Natural killer cell (primary cell): ENCODE results near the gene SERTAD2. TPM values are rescaled to one million over a fixed set of nuclear protein-coding genes. Genes with fewer than 3 reads are reported as not detected.

Experiments used
- ATAC-seq, 3 donors: fragments of 150-1000 bp in 2 of 3; fragments of 200-7000 bp in 1 of 3; cut with Tn5 transposase; 1 replicate in 1 of 3; 2 replicates in 2 of 3; pipeline ENCODE4 v1.10.0; 2021; ENCODE audit warnings: mild to moderate bottlenecking in 2 of 3, moderate library complexity in 2 of 3
- DNase-seq, 2 donors: peaks; one replicate each; pipeline versions ENCODE4 v3.0.0 to v3.0.0-alpha.2; 2013 to 2021; ENCODE audit warnings: mixed read lengths in 1 of 2
- H3K27ac ChIP-seq: one replicate; pipeline ENCODE4 v1.5.1; 2013; ENCODE audit warnings: mild to moderate bottlenecking, low read length
- H3K27me3 ChIP-seq: one replicate; pipeline ENCODE4 v1.6.1; 2013; ENCODE audit warnings: low read length; ENCODE audit not compliant: control insufficient read depth, insufficient read depth
- H3K36me3 ChIP-seq: one replicate; pipeline ENCODE4 v1.6.1; 2013; ENCODE audit warnings: low read length; ENCODE audit not compliant: control insufficient read depth, insufficient read depth
- H3K4me1 ChIP-seq: one replicate; pipeline ENCODE4 v1.6.1; 2013; ENCODE audit warnings: low read length; ENCODE audit not compliant: control insufficient read depth, insufficient read depth
- H3K4me3 ChIP-seq: one replicate; pipeline ENCODE4 v1.5.1; 2013; ENCODE audit warnings: low read length
- H3K9me3 ChIP-seq: one replicate; pipeline ENCODE4 v1.6.1; 2013; ENCODE audit warnings: low read length; ENCODE audit not compliant: control insufficient read depth, insufficient read depth
- H3K27ac Mint-ChIP-seq, 2 donors: one replicate each; pipeline ENCODE4 v1.8.0; 2022; ENCODE audit warnings: mild to moderate bottlenecking in 2 of 2, mixed read lengths in 2 of 2, moderate library complexity in 1 of 2
- H3K27me3 Mint-ChIP-seq, 2 donors: one replicate each; pipeline ENCODE4 v1.8.0; 2022; ENCODE audit warnings: low read depth in 2 of 2, mixed read lengths in 2 of 2
- H3K36me3 Mint-ChIP-seq: one replicate; pipeline ENCODE4 v1.8.0; 2022; ENCODE audit warnings: mixed read lengths
- H3K4me1 Mint-ChIP-seq, 2 donors: one replicate each; pipeline ENCODE4 v1.8.0; 2022; ENCODE audit warnings: mixed read lengths in 2 of 2
- H3K4me3 Mint-ChIP-seq: one replicate; pipeline ENCODE4 v1.8.0; 2022; ENCODE audit warnings: mild to moderate bottlenecking, moderate library complexity, mixed read lengths
- H3K9me3 Mint-ChIP-seq, 2 donors: one replicate each; pipeline ENCODE4 v1.8.0; 2022; ENCODE audit warnings: mixed read lengths in 2 of 2
- CTCF ChIP-seq: fragments of 200-600 bp; IDR thresholded peaks from one replicate; pipeline ENCODE4 v1.8.0; 2022; ENCODE audit warnings: antibody characterized with exemption
- WGBS: methylation state at CpG from one replicate; pipeline ENCODE4 v1.1.7; 2013; ENCODE audit warnings: missing lambda C conversion rate; ENCODE audit not compliant: insufficient coverage; 5-methylcytosine and 5-hydroxymethylcytosine counted together
- intact Hi-C: fragments of 100-400 bp; cut with micrococcal nuclease; formaldehyde crosslinking; loops from one replicate; pipeline ENCODE4 v1.14.2; 2022
- total RNA-seq, 4 donors: library from RNA; stranded (reverse); fragments of 120-200 nt in 1 of 4; gene quantifications; one replicate each; pipeline versions ENCODE4 v1.2.3 to v1.2.4, GENCODE V29; 2013 to 2022

Gene SERTAD2
- total RNA-seq, 3 donors from 2014 or later (not counting 1 experiment from before 2014, with no cell fraction given), result 45.6 to 71.2 (median 55.8) TPM

GRCh38 chr2:64677530-64677929 is 23.8 kb upstream of the SERTAD2 start:
- intact Hi-C loops, result no loop called here
- no peaks in the 10 kb centered on the region for H3K9me3 Mint-ChIP-seq

DNA sequence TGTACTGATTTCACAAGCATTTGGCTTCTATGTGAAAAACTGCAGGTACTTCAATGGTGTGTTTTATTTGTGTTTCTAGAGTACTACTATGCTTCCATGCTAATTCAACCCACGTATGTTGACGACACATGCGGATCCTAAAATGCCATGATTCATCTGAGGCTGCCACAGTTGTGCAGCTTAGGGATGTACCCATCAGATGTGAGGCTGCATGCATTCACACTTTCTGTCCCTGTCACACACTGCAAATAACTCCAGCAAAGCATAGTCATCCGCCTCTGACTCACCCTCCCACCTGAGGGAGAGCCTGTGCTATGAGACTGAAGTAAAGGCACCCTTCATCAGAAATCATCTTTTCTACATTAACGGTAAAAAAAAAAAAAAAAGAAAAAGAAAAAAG is 22.1 kb upstream of the SERTAD2 start:
- Histone ChIP-seq H3K27me3 (no peaks in the 10 kb centered on the region), H3K4me1 (no peaks in the 10 kb centered on the region), H3K36me3 (no peaks in the 10 kb centered on the region), H3K4me3 (no peak overlapping the region), H3K9me3 (no peaks in the 10 kb centered on the region), H3K27ac (no peak overlapping the region)
- H3K27ac Mint-ChIP-seq, result no peak overlapping the region
- intact Hi-C loops, result no loop called here
- H3K4me1 Mint-ChIP-seq, result peaks cover 8 to 10% of the 10 kb centered on the region in 2 donors
- H3K9me3 Mint-ChIP-seq, result no peaks in the 10 kb centered on the region
- TF ChIP-seq CTCF, result no peak
- DNase-seq, result no peak
- ATAC-seq, result no peak
- H3K27me3 Mint-ChIP-seq, result no peaks in the 10 kb centered on the region
- H3K4me3 Mint-ChIP-seq, result no peak overlapping the region
- WGBS, result 94% methylated on average over 4 of the region's 5 CpGs
- no peaks in the 10 kb centered on the region for H3K36me3 Mint-ChIP-seq

More at GRCh38 chr2:64677530-64677929, 23.8 kb upstream of the SERTAD2 start:
- Histone ChIP-seq H3K9me3 (no peaks in the 10 kb centered on the region), H3K4me3 (no peak overlapping the region), H3K27ac (no peak overlapping the region), H3K36me3 (no peaks in the 10 kb centered on the region), H3K4me1 (no peaks in the 10 kb centered on the region), H3K27me3 (no peaks in the 10 kb centered on the region)
- Mint-ChIP-seq H3K4me1 (peaks cover 8 to 10% of the 10 kb centered on the region in 2 donors), H3K27me3 (no peaks in the 10 kb centered on the region), H3K36me3 (no peaks in the 10 kb centered on the region), H3K4me3 (no peak overlapping the region), H3K27ac (no peak overlapping the region)
- WGBS, result 95% methylated on average over 3 of the region's 3 CpGs
- no peak for TF ChIP-seq CTCF
- DNase-seq (no peak), ATAC-seq (no peak)

GRCh38 chr2:64672708-64673107 is 19.0 kb upstream of the SERTAD2 start:
- H3K36me3 ChIP-seq, result no peaks in the 10 kb centered on the region
- no peaks in the 10 kb centered on the region for H3K27me3 ChIP-seq
- no CpG with 5 or more reads among the region's 2 CpGs for WGBS
- no peak for TF ChIP-seq CTCF
- intact Hi-C loops, result no loop called here
- H3K4me1 Mint-ChIP-seq, result peaks cover 5% of the 10 kb centered on the region in 2 donors
- no peak overlapping the region for H3K4me3 Mint-ChIP-seq
- no peaks in the 10 kb centered on the region for H3K9me3 ChIP-seq
- H3K4me1 ChIP-seq, result no peaks in the 10 kb centered on the region
- no peak overlapping the region for H3K27ac Mint-ChIP-seq
- no peak for ATAC-seq
- H3K27me3 Mint-ChIP-seq, result no peaks in the 10 kb centered on the region
- H3K36me3 Mint-ChIP-seq, result no peaks in the 10 kb centered on the region
- no peak overlapping the region for H3K27ac ChIP-seq
- H3K4me3 ChIP-seq, result no peak overlapping the region
- H3K9me3 Mint-ChIP-seq, result no peaks in the 10 kb centered on the region
- no peak for DNase-seq

DNA sequence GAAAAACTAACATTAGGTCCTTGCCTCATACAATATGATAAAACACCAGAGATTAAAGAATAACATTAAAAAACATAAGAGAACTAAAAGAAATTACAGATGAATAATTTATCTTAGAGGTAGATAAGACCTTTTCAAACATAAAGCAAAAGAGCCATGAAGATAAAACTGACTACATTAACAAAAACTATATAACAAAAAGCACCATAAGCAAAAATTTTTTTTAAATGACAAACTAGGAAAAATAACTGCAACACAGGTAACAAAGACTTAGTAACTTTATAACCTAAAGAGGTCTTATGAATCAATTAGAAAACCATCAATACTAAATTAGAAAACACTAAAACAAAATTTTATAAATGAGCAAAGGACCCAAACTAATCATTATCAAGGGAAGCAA is 16.3 kb upstream of the SERTAD2 start:
- Mint-ChIP-seq H3K27ac (no peak overlapping the region), H3K4me1 (peaks cover 15 to 17% of the 10 kb centered on the region in 2 donors), H3K9me3 (no peaks in the 10 kb centered on the region), H3K27me3 (no peaks in the 10 kb centered on the region), H3K4me3 (no peak overlapping the region), H3K36me3 (no peaks in the 10 kb centered on the region)
- DNase-seq, result no peak
- no peak for TF ChIP-seq CTCF
- no peaks in the 10 kb centered on the region for H3K36me3 ChIP-seq
- intact Hi-C loops, result no loop called here
- ATAC-seq, result no peak
- H3K4me3 ChIP-seq, result no peak overlapping the region
- no peaks in the 10 kb centered on the region for H3K4me1 ChIP-seq
- no peak overlapping the region for H3K27ac ChIP-seq
- H3K27me3 ChIP-seq, result no peaks in the 10 kb centered on the region
- no peaks in the 10 kb centered on the region for H3K9me3 ChIP-seq
